ENCODE measurements around the gene HOXC6.

Gene HOXC6

GRCh38 chr12:54045401-54045800 lies 17.2 kb downstream of the HOXC6 start:
- H3K27ac ChIP-seq (replicated peaks): no peak overlapping the region
- TF ChIP-seq POLR2AphosphoS5 (IDR thresholded peaks at IDR 0.05; ENCODE audit: low read depth) (no peak), GABPA (IDR thresholded peaks at IDR 0.05; ENCODE audit: low read depth) (no peak), SPI1 (IDR thresholded peaks at IDR 0.05; ENCODE audit: borderline replicate concordance, low read depth) (no peak)
- TF ChIP-seq, protein P1, sequence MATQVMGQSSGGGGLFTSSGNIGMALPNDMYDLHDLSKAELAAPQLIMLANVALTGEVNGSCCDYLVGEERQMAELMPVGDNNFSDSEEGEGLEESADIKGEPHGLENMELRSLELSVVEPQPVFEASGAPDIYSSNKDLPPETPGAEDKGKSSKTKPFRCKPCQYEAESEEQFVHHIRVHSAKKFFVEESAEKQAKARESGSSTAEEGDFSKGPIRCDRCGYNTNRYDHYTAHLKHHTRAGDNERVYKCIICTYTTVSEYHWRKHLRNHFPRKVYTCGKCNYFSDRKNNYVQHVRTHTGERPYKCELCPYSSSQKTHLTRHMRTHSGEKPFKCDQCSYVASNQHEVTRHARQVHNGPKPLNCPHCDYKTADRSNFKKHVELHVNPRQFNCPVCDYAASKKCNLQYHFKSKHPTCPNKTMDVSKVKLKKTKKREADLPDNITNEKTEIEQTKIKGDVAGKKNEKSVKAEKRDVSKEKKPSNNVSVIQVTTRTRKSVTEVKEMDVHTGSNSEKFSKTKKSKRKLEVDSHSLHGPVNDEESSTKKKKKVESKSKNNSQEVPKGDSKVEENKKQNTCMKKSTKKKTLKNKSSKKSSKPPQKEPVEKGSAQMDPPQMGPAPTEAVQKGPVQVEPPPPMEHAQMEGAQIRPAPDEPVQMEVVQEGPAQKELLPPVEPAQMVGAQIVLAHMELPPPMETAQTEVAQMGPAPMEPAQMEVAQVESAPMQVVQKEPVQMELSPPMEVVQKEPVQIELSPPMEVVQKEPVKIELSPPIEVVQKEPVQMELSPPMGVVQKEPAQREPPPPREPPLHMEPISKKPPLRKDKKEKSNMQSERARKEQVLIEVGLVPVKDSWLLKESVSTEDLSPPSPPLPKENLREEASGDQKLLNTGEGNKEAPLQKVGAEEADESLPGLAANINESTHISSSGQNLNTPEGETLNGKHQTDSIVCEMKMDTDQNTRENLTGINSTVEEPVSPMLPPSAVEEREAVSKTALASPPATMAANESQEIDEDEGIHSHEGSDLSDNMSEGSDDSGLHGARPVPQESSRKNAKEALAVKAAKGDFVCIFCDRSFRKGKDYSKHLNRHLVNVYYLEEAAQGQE (IDR thresholded peaks at IDR 0.05; ENCODE audit: insufficient replicate concordance, low read depth): no peak
- TF ChIP-seq, protein P2, sequence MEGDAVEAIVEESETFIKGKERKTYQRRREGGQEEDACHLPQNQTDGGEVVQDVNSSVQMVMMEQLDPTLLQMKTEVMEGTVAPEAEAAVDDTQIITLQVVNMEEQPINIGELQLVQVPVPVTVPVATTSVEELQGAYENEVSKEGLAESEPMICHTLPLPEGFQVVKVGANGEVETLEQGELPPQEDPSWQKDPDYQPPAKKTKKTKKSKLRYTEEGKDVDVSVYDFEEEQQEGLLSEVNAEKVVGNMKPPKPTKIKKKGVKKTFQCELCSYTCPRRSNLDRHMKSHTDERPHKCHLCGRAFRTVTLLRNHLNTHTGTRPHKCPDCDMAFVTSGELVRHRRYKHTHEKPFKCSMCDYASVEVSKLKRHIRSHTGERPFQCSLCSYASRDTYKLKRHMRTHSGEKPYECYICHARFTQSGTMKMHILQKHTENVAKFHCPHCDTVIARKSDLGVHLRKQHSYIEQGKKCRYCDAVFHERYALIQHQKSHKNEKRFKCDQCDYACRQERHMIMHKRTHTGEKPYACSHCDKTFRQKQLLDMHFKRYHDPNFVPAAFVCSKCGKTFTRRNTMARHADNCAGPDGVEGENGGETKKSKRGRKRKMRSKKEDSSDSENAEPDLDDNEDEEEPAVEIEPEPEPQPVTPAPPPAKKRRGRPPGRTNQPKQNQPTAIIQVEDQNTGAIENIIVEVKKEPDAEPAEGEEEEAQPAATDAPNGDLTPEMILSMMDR (IDR thresholded peaks at IDR 0.05; ENCODE audit: insufficient read depth, low read length): no peak
- DNase-seq (ENCODE audit: low read depth in 1 of 2, low spot score in 1 of 2): no peak
- H3K4me3 ChIP-seq (replicated peaks; ENCODE audit: insufficient read depth, low read length): no peak overlapping the region
- peaks cover 77% of the 10 kb centered on the region for H3K27me3 ChIP-seq (ENCODE audit: insufficient read depth, poor library complexity, severe bottlenecking)

DNA sequence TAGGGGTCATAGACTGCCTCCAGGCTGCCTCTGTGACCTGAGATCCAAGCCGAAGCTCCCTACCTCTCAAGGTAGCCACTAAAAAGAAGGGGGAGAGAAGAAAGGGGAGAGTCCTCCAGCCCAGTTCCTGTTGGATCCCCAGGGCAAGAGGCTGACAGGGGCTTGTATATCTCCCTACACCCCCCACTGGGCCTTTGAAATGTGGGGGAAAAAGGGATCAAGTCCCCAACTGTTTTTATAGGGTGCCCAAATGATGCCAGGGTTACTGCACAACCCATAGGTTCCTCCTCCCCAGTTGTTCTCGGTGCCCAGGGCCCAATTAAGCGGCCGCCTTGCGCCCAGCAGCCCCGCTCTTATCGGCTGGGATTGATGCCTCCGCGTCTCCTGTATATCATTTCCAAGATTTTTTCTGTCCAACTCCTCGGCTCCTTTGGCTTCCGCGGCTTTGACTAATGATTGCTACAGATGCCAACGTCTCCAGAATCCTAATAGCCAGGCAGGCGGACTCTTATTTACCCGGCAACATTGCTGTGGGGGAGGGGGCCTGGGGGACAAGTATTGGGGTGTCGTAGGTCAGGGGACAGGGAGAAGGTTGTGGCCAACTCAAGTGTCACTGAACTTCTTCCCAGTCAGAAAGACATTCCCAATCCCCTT lies 17.8 kb downstream of the HOXC6 start:
- no peak for TF ChIP-seq GABPA (IDR thresholded peaks at IDR 0.05; ENCODE audit: low read depth)
- TF ChIP-seq, protein P1 (IDR thresholded peaks at IDR 0.05; ENCODE audit: insufficient replicate concordance, low read depth): no peak
- TF ChIP-seq, protein P2 (IDR thresholded peaks at IDR 0.05; ENCODE audit: insufficient read depth, low read length): no peak
- TF ChIP-seq SPI1 (IDR thresholded peaks at IDR 0.05; ENCODE audit: borderline replicate concordance, low read depth): no peak
- no peak for TF ChIP-seq POLR2AphosphoS5 (IDR thresholded peaks at IDR 0.05; ENCODE audit: low read depth)
- Histone ChIP-seq H3K27ac (replicated peaks) (no peak overlapping the region), H3K27me3 (ENCODE audit: insufficient read depth, poor library complexity, severe bottlenecking) (peaks cover 76% of the 10 kb centered on the region), H3K4me3 (replicated peaks; ENCODE audit: insufficient read depth, low read length) (no peak overlapping the region)
- no peak for DNase-seq (ENCODE audit: low read depth in 1 of 2, low spot score in 1 of 2)

- Histone ChIP-seq H3K27ac (replicated peaks) (no peak overlapping the region), H3K27me3 (ENCODE audit: insufficient read depth, poor library complexity, severe bottlenecking) (peaks cover 78% of the 10 kb centered on the region), H3K4me3 (replicated peaks; ENCODE audit: insufficient read depth, low read length) (no peak overlapping the region)
- TF ChIP-seq, protein P2 (IDR thresholded peaks at IDR 0.05; ENCODE audit: insufficient read depth, low read length): no peak
- TF ChIP-seq, protein P1 (IDR thresholded peaks at IDR 0.05; ENCODE audit: insufficient replicate concordance, low read depth): no peak
- TF ChIP-seq SPI1 (IDR thresholded peaks at IDR 0.05; ENCODE audit: borderline replicate concordance, low read depth) (no peak), POLR2AphosphoS5 (IDR thresholded peaks at IDR 0.05; ENCODE audit: low read depth) (no peak), GABPA (IDR thresholded peaks at IDR 0.05; ENCODE audit: low read depth) (no peak)
- no peak for DNase-seq (ENCODE audit: low read depth in 1 of 2, low spot score in 1 of 2)
Observed at GRCh38 chr12:54046809-54047159, 18.5 kb downstream of the HOXC6 start.
